HG02678 (cell line): ENCODE measurements around the gene STOM.

Experiments
- ATAC-seq: cut with Tn5 transposase; IDR thresholded peaks from one replicate; pipeline ENCODE4 v1.9.1; 2021; ENCODE audit warnings: mild to moderate bottlenecking, moderate library complexity; ENCODE audit not compliant: unreplicated experiment

STOM gene

DNA sequence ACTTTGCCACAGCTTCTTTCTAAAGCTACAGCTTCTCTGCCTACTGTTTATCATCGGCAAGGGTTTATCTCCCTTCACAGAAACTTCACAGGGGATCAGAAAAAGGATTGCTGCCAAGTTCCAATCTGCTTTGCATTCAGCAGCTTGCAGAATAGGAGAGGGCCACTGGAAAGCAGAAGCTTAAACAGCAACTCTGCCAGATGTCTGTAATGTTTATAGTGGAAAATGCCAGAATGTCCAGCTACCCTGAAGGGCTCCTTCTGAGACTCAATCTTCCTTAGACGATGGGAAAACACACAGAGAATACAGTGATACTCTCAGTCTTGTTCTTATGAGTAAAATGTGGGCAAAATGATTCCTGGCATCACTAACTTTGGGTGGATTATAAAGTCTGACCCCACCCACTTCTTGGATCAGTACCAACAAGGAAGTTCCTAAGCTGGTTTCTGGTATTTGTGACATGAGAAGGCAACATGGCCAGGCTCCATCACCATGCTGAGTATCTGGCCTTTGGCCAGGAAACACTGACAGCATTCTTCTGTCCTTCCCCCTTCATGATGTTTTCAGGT is 19.0 kb downstream of the STOM start:
- ATAC-seq: no peak

- ATAC-seq: no peak
These were observed 20.0 kb downstream of the STOM start for GRCh38 chr9:121350036-121350435.

DNA sequence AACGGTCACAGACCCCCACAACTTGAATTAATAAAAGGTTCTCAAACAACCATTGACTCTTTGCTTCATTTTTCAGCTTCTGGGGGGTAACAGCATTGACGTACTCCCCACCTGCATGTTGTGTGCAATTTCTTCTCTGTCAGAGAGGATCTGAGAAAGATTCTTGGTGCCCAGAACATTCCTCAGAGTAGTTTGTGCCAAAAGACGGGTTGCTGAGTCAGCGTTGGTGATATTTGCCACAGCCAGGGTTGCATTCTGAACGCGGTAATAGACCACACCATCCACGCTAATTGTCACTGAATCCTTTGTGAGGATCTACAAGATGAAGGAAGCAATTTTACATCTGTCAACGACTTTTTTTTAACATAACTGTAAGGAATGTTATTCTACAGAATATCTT is 21.0 kb downstream of the STOM start:
- ATAC-seq: no peak

DNA sequence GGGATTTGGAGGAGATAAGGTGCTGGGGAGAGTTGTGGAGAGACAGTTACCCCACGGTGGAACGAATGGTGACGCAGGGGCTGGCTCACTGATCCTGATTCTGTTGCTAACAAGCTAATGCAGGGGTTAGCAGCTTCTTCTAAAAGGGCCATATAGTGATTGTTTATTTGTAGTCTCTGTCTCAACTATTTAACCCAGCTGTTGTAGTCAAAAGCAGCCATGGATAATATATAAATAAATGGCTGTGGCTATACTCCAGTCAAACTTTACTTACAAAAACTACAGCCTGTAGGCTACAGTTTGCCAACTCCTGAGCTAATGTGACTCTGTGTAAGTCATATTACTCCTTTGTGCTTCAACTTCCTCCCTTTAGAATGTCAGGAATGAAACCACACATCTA is 21.8 kb downstream of the STOM start:
- no peak for ATAC-seq

DNA sequence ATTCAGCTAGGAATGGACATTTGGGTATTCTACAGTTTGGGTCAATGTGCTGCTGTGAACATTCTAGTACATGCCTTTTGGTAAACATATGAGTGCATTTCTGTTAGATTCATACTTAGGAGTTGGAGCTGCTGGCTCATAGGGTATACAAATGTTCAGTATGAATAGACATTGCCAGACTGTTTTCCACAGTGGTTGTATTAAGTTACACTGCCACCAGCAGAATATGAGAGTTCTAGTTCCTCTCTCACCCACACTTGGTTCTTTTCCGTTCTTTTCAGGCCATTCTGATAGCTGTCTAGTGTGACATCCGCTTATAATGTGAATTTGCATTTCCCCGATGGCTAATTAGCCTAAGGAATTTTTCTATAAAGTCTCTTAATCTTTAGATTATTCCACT is 25.0 kb downstream of the STOM start:
- no peak for ATAC-seq

- ATAC-seq: no peak
These were observed 25.9 kb downstream of the STOM start for GRCh38 chr9:121344184-121344583.

DNA sequence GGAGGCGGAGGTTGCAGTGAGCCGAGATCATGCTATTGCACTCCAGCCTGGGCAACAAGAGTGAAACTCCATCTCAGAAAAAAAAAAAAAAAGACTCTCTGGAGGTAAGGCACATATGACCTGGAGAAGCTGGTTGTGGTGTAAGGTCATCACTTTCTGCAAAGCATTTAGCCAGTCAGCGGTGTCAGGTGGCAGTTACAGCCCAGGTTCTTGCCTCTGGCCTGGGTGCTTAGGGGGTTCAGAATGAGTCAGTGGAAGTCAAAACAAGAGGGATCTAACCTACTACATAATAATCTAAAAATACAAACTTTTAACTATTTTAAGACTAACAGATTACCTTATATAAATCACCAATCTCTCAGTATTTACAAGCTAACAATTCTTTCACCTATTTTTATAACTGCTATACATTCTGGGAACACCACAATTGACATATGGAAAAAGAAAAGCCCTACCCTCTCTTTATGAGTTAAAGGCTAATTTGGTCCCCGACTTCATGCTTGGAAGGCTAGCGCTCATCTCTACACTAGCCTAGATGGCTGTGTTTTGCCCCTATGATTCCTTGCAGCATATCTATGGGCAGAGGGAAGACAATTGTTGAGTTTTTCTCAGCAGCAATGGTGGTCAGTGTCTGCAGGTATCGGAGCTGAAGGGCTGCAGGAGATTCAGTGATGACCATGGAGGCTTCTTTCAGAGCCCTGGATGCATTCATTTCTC is 29.2 kb downstream of the STOM start:
- ATAC-seq: peak; percentile 66

DNA sequence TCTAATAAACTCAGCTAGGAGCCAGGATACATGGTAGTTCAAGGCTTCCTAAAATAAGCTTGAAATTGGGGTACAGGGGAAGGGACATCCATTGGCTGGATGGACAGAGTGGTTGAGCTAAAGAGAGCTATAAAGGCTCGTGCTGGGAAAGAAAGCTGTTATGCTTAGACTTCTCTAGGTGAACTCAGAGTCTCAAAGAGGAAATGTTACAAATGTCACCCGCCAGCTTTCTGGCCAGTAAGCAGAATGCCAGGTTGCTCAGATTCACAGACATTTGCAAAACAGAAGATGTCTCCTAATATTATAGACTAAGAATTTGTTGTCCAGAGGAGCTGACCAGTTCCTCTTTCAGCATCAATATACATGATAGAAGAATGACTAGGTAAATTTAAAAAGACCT is 30.6 kb downstream of the STOM start:
- ATAC-seq: no peak

DNA sequence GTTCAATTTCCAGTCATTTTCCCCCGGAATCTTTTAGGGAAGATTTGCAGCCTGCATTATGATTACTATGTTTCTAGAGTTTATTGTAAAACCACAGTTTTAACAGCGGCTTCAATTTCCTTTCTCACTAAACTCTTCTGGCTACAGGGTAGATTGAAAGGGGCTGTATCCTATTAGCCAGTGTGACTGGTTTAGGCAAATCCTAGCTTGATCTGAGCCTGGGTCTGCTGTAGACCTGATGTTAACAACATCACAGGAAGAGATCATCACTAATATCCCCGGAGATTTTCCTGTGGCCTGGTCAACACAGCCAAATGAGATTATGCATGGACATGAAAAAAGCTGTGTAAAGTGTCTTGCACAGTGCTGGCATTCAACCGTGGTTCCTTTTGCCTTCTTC is 33.4 kb downstream of the STOM start:
- no peak for ATAC-seq

- no peak for ATAC-seq
These were observed 35.9 kb downstream of the STOM start for GRCh38 chr9:121333950-121334773.

- ATAC-seq: no peak
These were observed 37.9 kb downstream of the STOM start for GRCh38 chr9:121331992-121332685.

GRCh38 chr9:121331549-121331948 is 38.5 kb downstream of the STOM start:
- no peak for ATAC-seq

- no peak for ATAC-seq
These were observed 41.0 kb downstream of the STOM start for GRCh38 chr9:121328876-121329681.

DNA sequence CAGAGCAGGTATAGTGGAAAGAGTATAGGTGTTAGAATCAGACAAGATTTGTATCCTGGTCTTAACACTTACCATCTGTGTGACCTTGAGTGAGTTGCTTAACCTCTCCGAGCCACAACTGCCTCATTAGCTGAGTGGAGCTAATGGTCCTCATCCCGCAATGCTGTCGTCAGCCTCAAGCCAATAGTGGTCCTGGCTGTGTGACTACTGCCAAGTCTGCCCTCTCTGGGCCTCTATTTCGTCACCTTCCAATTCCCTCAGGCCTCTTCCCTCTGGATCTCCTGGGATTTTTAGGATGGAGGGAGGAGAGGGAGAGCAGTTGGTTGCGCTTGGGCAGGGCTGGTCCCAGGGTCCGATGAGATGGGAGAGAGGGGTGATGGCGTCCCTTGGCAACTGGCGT is 41.6 kb downstream of the STOM start:
- no peak for ATAC-seq

DNA sequence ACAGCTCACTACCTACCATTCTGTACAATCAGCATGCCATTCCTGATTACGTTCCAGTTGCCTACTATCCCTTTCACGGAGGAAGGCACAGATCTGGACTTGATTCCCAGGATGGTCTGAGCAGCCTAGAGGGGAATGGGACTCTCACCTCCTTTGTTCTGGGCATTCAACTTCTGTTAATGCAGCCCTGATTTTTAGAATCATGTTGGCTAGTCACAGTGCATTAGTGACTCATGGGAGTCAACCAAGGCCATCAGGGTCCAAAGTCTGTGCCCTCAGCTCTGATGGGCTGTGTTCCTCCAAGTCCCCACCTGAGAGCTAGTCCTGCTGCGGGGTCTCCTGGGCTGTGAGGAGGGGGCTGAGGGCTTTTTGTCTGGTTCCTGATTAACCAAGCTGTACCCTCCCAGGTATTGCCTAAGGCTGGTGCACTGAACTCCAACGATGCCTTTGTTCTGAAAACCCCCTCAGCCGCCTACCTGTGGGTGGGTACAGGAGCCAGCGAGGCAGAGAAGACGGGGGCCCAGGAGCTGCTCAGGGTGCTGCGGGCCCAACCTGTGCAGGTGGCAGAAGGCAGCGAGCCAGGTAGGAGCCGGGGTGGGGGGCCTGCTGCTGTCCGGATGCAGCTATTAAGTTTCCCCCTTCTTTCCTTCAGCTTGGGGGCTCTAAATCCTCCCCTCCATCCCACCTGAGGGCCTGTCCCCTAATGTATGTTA is 43.0 kb downstream of the STOM start:
- no peak for ATAC-seq

- no peak for ATAC-seq
These were observed 43.8 kb downstream of the STOM start for GRCh38 chr9:121326130-121326838.

- ATAC-seq: no peak
These were observed 44.7 kb downstream of the STOM start for GRCh38 chr9:121325387-121325786.

GRCh38 chr9:121324755-121325154 is 45.3 kb downstream of the STOM start:
- no peak for ATAC-seq

GRCh38 chr9:121324316-121324715 is 45.7 kb downstream of the STOM start:
- no peak for ATAC-seq
